HG03354 (cell line): ENCODE results near the gene CDCA5.
A peak's percentile ranks its signal among the peaks of the same experiment; 100 is the strongest.

Source experiments
- ATAC-seq: cut with Tn5 transposase; IDR thresholded peaks from one replicate; pipeline ENCODE4 v1.9.1; 2021; ENCODE audit warnings: mild to moderate bottlenecking; ENCODE audit not compliant: unreplicated experiment, poor library complexity, severe bottlenecking

CDCA5 gene

GRCh38 chr11:65108469-65109123 lies 24.8 kb upstream of the CDCA5 start:
- ATAC-seq, result no peak

GRCh38 chr11:65107751-65108468 lies 24.1 kb upstream of the CDCA5 start:
- no peak for ATAC-seq

- ATAC-seq, result no peak
Measured at GRCh38 chr11:65107078-65107477, 23.2 kb upstream of the CDCA5 start.

GRCh38 chr11:65104628-65105027 lies 20.8 kb upstream of the CDCA5 start:
- no peak for ATAC-seq

GRCh38 chr11:65103476-65103875 lies 19.6 kb upstream of the CDCA5 start:
- ATAC-seq, result no peak

GRCh38 chr11:65102142-65103095 lies 18.6 kb upstream of the CDCA5 start:
- no peak for ATAC-seq

- no peak for ATAC-seq
Measured at GRCh38 chr11:65100674-65101350, 17.0 kb upstream of the CDCA5 start.

GRCh38 chr11:65096926-65097325 lies 13.1 kb upstream of the CDCA5 start:
- ATAC-seq, result no peak

- peak; percentile 79 for ATAC-seq
Measured at GRCh38 chr11:65095974-65096806, 12.3 kb upstream of the CDCA5 start, which contains the start of gene VPS51. TSS of gene VPS51 (plus strand) at chr11:65096214. CDS start at chr11:65096251, 37 bp downstream.

GRCh38 chr11:65095427-65095826 lies 11.6 kb upstream of the CDCA5 start:
- ATAC-seq, result no peak

GRCh38 chr11:65090628-65091027 lies 6.8 kb upstream of the CDCA5 start:
- no peak for ATAC-seq

- ATAC-seq, result no peak
Measured at GRCh38 chr11:65089621-65090020, 5.8 kb upstream of the CDCA5 start.

- ATAC-seq, result no peak
Measured at GRCh38 chr11:65087827-65088226, 4.0 kb upstream of the CDCA5 start.

GRCh38 chr11:65087216-65087615 lies 3.4 kb upstream of the CDCA5 start:
- no peak for ATAC-seq

- no peak for ATAC-seq
Measured at GRCh38 chr11:65086809-65087208, 3.0 kb upstream of the CDCA5 start.

- ATAC-seq, result no peak
Measured at GRCh38 chr11:65085446-65085845, 1.6 kb upstream of the CDCA5 start.

- ATAC-seq, result no peak
Measured at GRCh38 chr11:65084598-65085375, 947 bp upstream of the CDCA5 start.

GRCh38 chr11:65083134-65083833 lies 556 bp downstream of the CDCA5 start:
- ATAC-seq, result peak; percentile 10
